Measurements from ENCODE around the gene NOTCH3. TPM values are rescaled to one million over a fixed set of nuclear protein-coding genes. Genes with fewer than 3 reads are reported as not detected.

Gene NOTCH3
- total and polyA plus RNA-seq, 2 donors (not counting 1 experiment from before 2014, with no cell fraction given): 26.4 to 42.6 TPM

DNA sequence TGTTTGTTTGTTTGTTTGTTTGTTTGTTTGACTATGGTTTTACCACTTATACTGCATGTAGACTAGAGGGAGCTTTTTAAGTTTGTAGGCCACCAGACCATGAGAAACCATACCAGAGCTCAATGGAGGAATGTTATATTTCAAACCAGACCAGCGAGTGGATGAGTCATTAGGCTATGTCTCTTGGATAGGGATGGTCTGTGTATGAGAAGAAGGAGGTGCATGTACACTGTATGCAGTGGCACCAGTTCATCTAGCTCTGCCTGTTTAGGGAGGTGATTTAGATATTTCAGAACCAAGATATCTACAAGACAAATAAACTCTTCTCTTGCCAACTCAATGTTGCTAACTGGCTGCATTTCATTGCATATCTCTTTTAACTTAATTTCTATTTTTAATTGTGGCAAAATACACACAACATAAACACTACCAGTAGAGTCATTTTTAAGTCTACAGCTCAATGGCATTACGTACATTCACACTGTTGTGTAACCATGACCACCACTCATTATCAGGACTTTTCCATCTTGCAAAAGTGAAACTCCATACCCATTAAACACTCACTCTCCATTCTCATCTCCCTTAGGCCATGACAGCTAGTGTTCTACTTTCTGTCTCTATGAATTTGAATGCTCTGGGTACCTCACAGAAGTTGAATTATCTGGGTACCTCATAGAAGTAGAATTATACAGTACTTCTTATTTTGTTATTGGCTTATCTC lies 64.4 kb downstream of the NOTCH3 start:
- peaks cover 5% of the 10 kb centered on the region for H3K4me1 ChIP-seq (ENCODE audit: control insufficient read depth, extremely low read depth, insufficient read depth, low read length)
- TF ChIP-seq, protein P1, sequence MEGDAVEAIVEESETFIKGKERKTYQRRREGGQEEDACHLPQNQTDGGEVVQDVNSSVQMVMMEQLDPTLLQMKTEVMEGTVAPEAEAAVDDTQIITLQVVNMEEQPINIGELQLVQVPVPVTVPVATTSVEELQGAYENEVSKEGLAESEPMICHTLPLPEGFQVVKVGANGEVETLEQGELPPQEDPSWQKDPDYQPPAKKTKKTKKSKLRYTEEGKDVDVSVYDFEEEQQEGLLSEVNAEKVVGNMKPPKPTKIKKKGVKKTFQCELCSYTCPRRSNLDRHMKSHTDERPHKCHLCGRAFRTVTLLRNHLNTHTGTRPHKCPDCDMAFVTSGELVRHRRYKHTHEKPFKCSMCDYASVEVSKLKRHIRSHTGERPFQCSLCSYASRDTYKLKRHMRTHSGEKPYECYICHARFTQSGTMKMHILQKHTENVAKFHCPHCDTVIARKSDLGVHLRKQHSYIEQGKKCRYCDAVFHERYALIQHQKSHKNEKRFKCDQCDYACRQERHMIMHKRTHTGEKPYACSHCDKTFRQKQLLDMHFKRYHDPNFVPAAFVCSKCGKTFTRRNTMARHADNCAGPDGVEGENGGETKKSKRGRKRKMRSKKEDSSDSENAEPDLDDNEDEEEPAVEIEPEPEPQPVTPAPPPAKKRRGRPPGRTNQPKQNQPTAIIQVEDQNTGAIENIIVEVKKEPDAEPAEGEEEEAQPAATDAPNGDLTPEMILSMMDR (conservative IDR thresholded peaks at IDR 0.05 in 1 of 2, IDR thresholded peaks at IDR 0.05 in 1 of 2; ENCODE audit: low read depth in 1 of 2, low read length in 2 of 2): no peak
- TF ChIP-seq EZH2 (IDR thresholded peaks at IDR 0.05; ENCODE audit: low read length, missing control alignments): no peak
- H3K36me3 ChIP-seq (ENCODE audit: control insufficient read depth, insufficient read depth, low read length): no peaks in the 10 kb centered on the region
- H3K4me2 ChIP-seq (ENCODE audit: extremely low read depth, insufficient read depth, low read length): no peak overlapping the region
- no peaks in the 10 kb centered on the region for H4K20me1 ChIP-seq (ENCODE audit: control insufficient read depth, extremely low read depth, insufficient read depth, low read length)
- no peaks in the 10 kb centered on the region for H3K79me2 ChIP-seq (ENCODE audit: control insufficient read depth, insufficient read depth, low read length)
- no peak overlapping the region for H3K4me3 ChIP-seq (replicated peaks in 1 of 4; ENCODE audit: control extremely low read depth in 1 of 4, insufficient read depth in 1 of 4, low read depth in 3 of 4, low read length in 4 of 4)
- H3K27me3 ChIP-seq (ENCODE audit: control insufficient read depth, insufficient read depth, low read length): no peaks in the 10 kb centered on the region
- H3K9me3 ChIP-seq (ENCODE audit: control insufficient read depth, insufficient read depth, low read depth, low read length): no peaks in the 10 kb centered on the region
- DNase-seq (ENCODE audit: low read depth in 2 of 2): peak; percentile 28 to 37
- H3K27ac ChIP-seq (ENCODE audit: insufficient read depth, low read length): no peak overlapping the region
- no peak overlapping the region for H2AFZ ChIP-seq (ENCODE audit: low read length)
- H3K9ac ChIP-seq (ENCODE audit: insufficient read depth, low read length): no peak overlapping the region

DNA sequence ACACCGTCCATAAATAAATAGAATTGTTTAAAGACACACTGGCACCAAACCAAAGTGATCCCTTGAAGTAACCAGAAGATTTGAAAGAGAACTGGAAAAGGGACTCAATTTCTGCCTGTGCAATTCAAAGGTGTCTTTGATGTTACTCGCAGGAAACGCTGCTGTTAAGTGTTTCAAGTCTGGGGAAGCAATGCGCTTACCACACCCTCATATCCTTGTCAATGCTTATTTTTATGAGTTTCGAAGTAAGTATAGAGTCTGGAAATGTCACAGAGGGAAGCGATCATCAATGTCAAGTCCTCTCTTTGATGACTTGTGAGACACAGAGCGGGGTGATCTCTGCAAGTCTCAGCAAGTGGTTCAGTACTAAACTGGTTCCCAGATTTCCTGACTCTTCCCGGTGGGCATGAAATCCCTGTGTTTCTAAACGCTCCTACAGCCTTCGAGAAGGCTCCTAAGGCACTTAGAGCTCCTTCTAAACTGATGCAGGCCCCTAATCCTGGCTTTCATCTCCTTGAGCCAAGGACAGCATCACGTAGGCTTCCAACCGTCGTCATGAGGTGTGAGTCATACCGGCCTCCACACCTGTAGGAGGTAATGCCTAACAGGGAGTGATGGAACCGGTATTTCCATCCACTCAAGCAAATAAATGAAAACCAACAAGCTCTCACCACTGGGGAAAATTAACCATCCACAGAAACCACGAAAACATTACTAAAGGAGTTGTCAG lies 70.8 kb downstream of the NOTCH3 start:
- no peak overlapping the region for H3K4me2 ChIP-seq (ENCODE audit: extremely low read depth, insufficient read depth, low read length)
- no peaks in the 10 kb centered on the region for H4K20me1 ChIP-seq (ENCODE audit: control insufficient read depth, extremely low read depth, insufficient read depth, low read length)
- no peaks in the 10 kb centered on the region for H3K9me3 ChIP-seq (ENCODE audit: control insufficient read depth, insufficient read depth, low read depth, low read length)
- H3K27ac ChIP-seq (ENCODE audit: insufficient read depth, low read length): no peak overlapping the region
- H3K36me3 ChIP-seq (ENCODE audit: control insufficient read depth, insufficient read depth, low read length): no peaks in the 10 kb centered on the region
- TF ChIP-seq, protein P1 (conservative IDR thresholded peaks at IDR 0.05 in 1 of 2, IDR thresholded peaks at IDR 0.05 in 1 of 2; ENCODE audit: low read depth in 1 of 2, low read length in 2 of 2): no peak
- H3K27me3 ChIP-seq (ENCODE audit: control insufficient read depth, insufficient read depth, low read length): no peaks in the 10 kb centered on the region
- H3K4me3 ChIP-seq (replicated peaks in 1 of 4; ENCODE audit: control extremely low read depth in 1 of 4, insufficient read depth in 1 of 4, low read depth in 3 of 4, low read length in 4 of 4): no peak overlapping the region
- H3K4me1 ChIP-seq (ENCODE audit: control insufficient read depth, extremely low read depth, insufficient read depth, low read length): peaks cover 3% of the 10 kb centered on the region
- no peak overlapping the region for H2AFZ ChIP-seq (ENCODE audit: low read length)
- DNase-seq (ENCODE audit: low read depth in 2 of 2): no peak
- no peak overlapping the region for H3K9ac ChIP-seq (ENCODE audit: insufficient read depth, low read length)
- peaks cover 4% of the 10 kb centered on the region for H3K79me2 ChIP-seq (ENCODE audit: control insufficient read depth, insufficient read depth, low read length)

DNA sequence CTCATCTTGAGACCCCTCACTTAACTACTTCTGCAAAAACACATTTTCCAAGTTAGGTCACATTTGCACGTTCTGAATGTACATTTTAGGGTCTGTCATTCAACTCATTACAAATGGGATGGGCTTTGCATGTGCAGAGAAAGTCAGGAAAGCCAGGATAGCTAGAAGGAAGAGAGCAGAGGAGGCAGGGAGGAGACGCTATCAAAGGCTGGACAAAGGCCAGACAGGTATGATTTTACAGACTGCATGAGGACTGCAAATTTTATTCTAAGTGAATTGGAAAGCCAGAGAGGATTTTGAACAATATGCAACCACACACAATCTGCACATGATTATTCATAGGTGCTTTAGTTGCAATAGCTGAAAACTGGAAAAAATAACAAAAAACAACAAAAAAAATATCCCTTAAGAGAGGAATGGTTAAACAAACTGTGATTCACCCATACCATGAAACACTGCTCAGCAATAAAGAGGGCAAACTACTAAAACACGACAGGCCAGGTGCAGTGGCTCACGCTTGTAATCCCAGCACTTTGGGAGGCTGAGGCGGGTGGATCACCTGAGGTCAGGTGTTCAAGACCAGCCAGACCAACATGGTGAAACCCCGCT lies 72.5 kb downstream of the NOTCH3 start:
- Histone ChIP-seq H3K79me2 (ENCODE audit: control insufficient read depth, insufficient read depth, low read length) (peaks cover 16% of the 10 kb centered on the region), H3K4me3 (replicated peaks in 1 of 4; ENCODE audit: control extremely low read depth in 1 of 4, insufficient read depth in 1 of 4, low read depth in 3 of 4, low read length in 4 of 4) (no peak overlapping the region), H2AFZ (ENCODE audit: low read length) (no peak overlapping the region), H3K36me3 (ENCODE audit: control insufficient read depth, insufficient read depth, low read length) (no peaks in the 10 kb centered on the region), H3K4me1 (ENCODE audit: control insufficient read depth, extremely low read depth, insufficient read depth, low read length) (peaks cover 8% of the 10 kb centered on the region), H4K20me1 (ENCODE audit: control insufficient read depth, extremely low read depth, insufficient read depth, low read length) (no peaks in the 10 kb centered on the region), H3K27me3 (ENCODE audit: control insufficient read depth, insufficient read depth, low read length) (no peaks in the 10 kb centered on the region), H3K4me2 (ENCODE audit: extremely low read depth, insufficient read depth, low read length) (no peak overlapping the region), H3K9ac (ENCODE audit: insufficient read depth, low read length) (no peak overlapping the region), H3K9me3 (ENCODE audit: control insufficient read depth, insufficient read depth, low read depth, low read length) (no peaks in the 10 kb centered on the region), H3K27ac (ENCODE audit: insufficient read depth, low read length) (no peak overlapping the region)
- DNase-seq (ENCODE audit: low read depth in 2 of 2): no peak
- TF ChIP-seq EZH2 (IDR thresholded peaks at IDR 0.05; ENCODE audit: low read length, missing control alignments): no peak
- TF ChIP-seq, protein P1 (conservative IDR thresholded peaks at IDR 0.05 in 1 of 2, IDR thresholded peaks at IDR 0.05 in 1 of 2; ENCODE audit: low read depth in 1 of 2, low read length in 2 of 2): no peak
